HG03342 (cell line): ENCODE data around the gene GLOD4.

Experiments used
- ATAC-seq: cut with Tn5 transposase; IDR thresholded peaks from one replicate; pipeline ENCODE4 v1.9.1; 2021; ENCODE audit warnings: mild to moderate bottlenecking, moderate library complexity; ENCODE audit not compliant: unreplicated experiment

Gene GLOD4

GRCh38 chr17:745406-745805, 36.7 kb downstream of the GLOD4 start:
- ATAC-seq: no peak

GRCh38 chr17:744937-745336, 37.1 kb downstream of the GLOD4 start:
- ATAC-seq: no peak

DNA sequence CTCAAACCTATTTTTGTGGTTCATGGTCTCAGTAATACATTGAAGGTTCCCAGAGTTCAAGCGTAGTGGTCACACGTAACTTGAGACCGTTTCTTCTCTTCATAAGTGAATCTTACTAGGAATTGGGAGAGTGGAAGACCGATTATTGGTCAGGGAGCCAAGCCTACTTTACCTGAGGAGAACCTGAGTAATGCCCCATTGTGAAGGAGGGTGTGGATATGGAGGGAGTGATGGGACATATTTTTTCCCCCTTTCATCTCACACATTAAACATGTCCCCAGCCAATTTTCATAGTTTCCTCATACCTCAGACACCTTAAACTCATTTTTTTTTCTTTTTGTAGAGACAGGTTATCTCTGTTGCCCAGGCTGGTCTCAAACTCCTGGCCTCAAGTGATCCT, 38.9 kb downstream of the GLOD4 start:
- no peak for ATAC-seq

- ATAC-seq: no peak
Observed at GRCh38 chr17:742147-742793, 39.8 kb downstream of the GLOD4 start.

DNA sequence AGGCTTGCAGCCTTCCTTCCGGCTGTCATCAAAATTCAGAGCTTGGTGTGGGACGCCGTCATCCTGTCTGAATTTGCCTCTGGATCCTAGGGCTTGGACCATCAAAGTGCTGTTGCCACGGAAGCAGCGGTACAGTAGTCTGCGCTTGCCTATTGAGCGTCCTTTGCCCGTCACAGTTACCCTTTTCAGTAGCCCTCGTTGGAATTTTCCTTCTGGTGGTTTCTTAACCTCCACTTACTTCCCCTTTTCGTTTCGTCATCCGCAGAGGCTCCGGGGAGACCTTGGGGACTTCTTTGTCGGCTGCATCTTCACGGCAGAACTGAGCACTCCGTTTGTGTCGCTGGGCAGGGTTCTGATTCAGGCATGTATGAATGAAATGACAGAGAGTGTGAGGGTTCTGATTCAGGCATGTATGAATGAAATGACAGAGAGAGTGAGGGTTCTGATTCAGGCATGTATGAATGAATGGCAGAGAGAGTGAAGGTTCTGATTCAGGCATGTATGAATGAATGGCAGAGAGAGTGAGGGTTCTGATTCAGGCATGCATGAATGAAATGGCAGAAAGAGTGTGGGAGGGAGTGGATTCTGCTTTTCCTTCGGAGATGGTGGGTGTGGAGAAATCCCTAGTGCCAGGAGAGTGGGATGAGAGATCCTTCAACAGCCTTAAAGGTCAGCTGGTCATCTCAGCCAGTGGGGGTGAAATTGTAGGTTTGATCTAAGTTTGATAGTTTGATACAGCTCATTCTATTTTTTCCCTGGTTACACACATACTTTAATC, 41.7 kb downstream of the GLOD4 start:
- ATAC-seq: peak; percentile 85

DNA sequence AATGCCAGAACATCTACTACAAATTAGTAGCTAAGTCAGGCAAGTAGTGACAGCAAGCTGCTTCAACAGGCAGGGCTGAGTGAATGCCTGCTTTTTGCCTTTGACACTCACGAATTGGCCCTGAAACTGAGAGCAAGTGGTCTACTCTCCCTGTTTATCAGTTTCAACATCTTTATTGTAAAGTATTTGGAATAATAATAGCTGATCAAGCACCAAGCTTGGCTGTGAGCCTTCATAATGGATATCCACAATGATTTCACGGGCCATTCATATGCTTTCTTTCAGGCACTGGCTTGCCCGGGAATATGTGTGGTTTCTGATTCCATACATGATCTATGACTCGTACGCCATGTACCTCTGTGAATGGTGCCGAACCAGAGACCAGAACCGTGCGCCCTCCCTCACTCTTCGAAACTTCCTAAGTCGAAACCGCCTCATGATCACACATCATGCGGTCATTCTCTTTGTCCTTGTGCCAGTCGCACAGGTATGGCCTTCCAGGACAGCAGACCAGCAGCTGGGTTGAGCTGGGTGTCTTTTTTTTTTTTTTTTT, 44.4 kb downstream of the GLOD4 start:
- ATAC-seq: no peak

DNA sequence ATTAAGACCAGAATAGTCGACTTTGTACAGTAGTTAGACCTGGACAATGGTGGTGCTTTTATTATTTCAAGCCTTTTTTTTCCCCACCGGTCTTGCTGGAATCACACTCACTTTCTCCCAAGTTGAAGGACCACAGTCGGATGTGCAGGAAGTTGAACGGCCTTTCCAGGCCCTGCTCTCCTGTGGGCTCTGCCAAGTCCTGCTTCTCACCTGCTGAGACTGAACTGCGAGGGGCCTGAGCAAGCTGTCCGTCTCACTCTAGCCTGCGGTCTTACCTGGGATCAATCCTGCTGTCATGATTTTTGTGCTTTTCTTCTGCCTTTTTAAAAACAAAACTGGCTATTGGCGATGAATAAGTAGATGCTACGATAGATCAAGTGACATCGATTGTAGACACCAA, 48.3 kb downstream of the GLOD4 start:
- ATAC-seq: no peak

DNA sequence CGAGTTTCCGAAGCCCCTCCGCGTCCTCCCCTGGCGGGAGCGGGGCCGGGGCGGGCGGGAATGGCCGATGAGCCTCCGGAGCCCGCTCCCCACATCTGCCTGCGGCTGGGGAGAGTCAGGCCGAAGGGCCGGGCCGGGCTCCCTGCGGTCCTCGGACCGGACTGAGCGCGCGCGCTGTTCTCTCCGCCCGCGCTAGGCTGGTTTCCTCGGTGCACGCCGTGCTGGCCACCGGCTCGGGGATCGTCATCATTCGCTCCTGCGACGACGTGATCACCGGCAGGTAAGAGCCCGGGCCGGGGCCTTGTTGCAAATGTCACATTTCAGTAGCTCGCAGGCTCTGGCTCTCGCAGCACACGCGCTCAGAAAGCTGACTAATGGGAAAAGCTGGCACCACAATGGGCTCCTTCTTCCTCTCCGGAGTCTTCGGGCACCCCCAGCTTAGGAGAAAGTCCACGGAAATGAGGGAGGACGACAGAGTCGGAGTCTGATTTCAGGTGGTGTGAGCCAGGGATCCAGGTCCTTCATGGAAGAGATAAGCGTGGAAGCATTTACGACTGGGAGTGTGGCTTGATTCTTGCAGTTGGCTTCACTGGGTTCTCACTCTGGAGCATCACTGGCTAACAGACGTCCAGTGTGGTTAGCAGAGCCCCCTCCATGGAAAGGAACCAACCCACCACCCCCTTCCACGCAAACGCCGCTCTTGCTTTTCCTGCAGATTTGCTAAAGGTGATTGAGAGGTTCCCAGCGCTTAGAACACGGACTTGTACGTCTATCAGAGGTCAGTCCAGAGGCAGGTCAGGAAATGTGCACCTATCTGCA, 49.0 kb downstream of the GLOD4 start:
- ATAC-seq: peak; percentile 39

DNA sequence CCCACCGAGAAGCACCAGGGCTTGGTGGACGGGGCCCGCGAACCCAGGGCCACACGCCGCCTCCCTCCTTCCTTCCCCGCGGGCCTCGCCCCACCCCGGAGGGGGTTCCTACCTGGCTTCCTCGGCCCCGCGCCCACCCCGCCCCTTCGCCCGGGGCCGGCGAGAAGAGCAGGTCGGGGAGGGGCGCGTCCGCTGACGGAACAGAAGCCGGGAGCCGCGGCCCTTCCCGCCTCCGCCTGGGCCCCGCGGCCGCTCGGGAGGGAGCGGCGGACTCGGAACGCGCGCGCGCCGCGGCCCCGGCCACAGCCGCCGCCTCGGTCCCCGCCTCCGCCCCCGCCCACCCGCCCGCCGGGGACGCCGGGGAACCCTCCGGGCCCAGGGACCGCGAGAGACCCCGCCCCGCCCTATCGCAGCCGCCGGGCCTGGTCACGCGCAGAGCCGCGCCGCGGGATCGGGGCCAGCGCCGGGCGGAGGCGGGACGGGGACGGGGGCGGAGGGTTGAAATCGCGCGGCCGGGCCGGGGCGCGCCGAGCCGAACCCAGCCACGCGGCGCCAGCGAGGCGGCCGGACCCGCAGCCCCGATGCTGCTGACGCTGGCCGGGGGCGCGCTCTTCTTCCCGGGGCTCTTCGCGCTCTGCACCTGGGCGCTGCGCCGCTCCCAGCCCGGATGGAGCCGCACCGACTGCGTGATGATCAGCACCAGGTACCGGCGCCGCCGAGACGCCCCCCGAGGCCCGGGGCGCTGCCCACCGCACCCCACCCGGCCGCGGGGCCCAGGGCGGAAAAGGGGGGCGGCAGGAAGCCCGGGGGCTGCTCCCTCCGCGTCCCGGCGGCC, 49.8 kb downstream of the GLOD4 start, which contains the start of gene TLCD3A:
TSS of gene TLCD3A (plus strand) at position 530 of the 835 bp plus-strand sequence. CDS start at position 582, 52 bp downstream.
- ATAC-seq: peak; percentile 48

DNA sequence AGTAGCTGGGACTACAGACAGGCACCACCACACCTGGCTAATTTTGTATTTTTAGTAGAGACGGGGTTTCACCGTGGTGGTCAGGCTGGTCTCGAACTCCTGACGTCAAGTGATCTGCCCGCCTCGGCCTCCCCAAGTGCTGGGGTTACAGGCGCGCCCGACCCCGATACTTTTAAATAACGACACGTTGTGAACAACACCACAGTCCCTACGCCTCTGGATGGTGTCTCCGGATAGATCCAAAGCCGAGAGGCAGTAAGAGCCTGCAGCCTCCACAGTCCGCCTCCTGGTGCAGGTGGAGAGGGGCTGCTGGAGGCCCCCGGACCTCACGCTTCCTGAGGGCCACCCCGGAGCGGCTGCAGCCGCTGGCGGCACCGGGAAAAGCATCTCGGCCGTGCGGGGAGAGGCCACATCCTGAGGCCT, 50.4 kb downstream of the GLOD4 start:
- ATAC-seq: peak; percentile 23

DNA sequence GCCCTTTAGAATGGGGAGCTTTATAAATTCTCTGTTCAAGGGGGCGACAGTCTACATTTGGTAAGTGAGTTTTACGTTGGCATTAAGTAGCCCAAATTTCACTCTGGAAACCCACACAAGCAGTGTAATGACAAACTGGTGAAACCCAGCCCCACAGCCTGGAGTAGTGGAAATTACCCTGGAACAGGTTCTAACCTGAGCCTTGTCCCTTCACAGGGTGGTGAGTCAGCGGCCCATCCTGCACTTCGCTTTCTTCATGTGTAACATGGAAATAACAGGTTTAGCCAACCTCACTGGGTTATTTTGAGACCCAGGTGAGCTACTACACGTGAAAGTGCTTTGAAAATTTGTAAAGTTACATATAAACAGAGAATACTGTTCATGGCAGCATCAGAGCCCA, 53.2 kb downstream of the GLOD4 start:
- ATAC-seq: no peak

- ATAC-seq: no peak
Observed at GRCh38 chr17:726271-726919, 55.7 kb downstream of the GLOD4 start.

DNA sequence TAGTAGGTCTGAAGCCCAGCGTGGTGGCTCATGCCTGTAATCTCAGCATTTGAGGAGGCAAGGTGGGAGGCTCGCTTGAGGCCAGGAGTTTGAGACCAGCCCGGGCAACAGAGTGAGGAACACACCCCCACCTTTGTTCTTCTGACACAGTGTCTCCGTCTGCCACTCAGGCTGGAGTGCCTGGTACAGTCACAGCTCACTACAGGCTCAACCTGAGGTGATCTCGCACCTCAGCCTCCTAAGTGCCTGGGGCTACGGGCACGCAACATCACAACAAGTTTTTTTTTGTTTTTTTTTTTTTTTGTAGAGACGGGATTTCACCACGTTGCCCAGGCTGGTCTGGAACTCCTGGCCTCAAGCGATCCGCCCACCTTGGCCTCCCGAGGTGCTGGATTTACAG, 56.3 kb downstream of the GLOD4 start:
- ATAC-seq: no peak

- ATAC-seq: no peak
Observed at GRCh38 chr17:725084-725483, 57.0 kb downstream of the GLOD4 start.

- no peak for ATAC-seq
Observed at GRCh38 chr17:721540-721937, 60.5 kb downstream of the GLOD4 start.

GRCh38 chr17:720706-721539, 61.2 kb downstream of the GLOD4 start:
- no peak for ATAC-seq

DNA sequence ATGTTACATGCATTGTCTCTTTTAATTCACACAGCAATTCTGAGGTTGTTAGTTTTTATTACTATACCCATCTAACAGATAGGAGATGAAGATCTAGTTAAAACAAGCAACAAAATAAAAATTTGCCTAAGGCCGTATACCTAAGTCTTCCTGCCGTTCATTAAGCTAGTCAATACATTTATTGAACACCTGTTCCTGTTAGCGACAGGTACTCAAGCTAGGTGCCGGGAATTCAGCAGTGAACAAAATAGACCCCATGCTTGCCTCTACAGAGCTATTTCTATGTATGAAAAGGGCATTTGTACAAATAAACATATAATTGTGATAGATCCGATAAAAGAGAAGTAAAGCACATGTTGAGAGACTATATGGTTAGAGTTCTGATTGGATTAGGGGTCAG, 64.0 kb downstream of the GLOD4 start:
- no peak for ATAC-seq
